ENCODE measurements around the gene UNK. TPM values are rescaled to one million over a fixed set of nuclear protein-coding genes. Genes with fewer than 3 reads are reported as not detected.

The UNK gene
- total and polyA plus RNA-seq, 2 of the 13 experiments (the other 11 are each of a cell fraction or from before 2014, with no cell fraction given): 31.6 to 33.0 TPM

GRCh38 chr17:75845058-75845711 lies 60.6 kb downstream of the UNK start (continued):
- TF ChIP-seq MYNN (CRISPR knock-in tag; IDR thresholded peaks at IDR 0.05; ENCODE audit: low read depth): no peak
- no peak for TF ChIP-seq SOX13 (IDR thresholded peaks at IDR 0.05)
- TF ChIP-seq SOX13 (CRISPR knock-in tag; conservative IDR thresholded peaks at IDR 0.05 in 1 of 2, IDR thresholded peaks at IDR 0.05 in 1 of 2): peak in 1 of 2 experiments; percentile 54; a peak in 1 of 4 replicates
- peak; percentile 46 for TF ChIP-seq ZNF788 (CRISPR knock-in tag; IDR thresholded peaks at IDR 0.05; ENCODE audit: borderline replicate concordance)
- TF ChIP-seq ZMYM4 (CRISPR knock-in tag; IDR thresholded peaks at IDR 0.05): peak; percentile 63; the same call in 1 of the 2 replicates
- no peak for TF ChIP-seq PLSCR1 (CRISPR knock-in tag; IDR thresholded peaks at IDR 0.05; ENCODE audit: borderline replicate concordance)
- peak; percentile 90; the same call in 1 of the 2 replicates for TF ChIP-seq KAT7 (CRISPR knock-in tag; IDR thresholded peaks at IDR 0.05; ENCODE audit: borderline replicate concordance)
- peak; percentile 69; the same call in 1 of the 2 replicates for TF ChIP-seq ZKSCAN5 (CRISPR knock-in tag; IDR thresholded peaks at IDR 0.05)
- no peak for TF ChIP-seq LBX2 (CRISPR knock-in tag; IDR thresholded peaks at IDR 0.05; ENCODE audit: borderline replicate concordance)
- no peak for TF ChIP-seq PAWR (CRISPR knock-in tag; IDR thresholded peaks at IDR 0.05; ENCODE audit: borderline replicate concordance)
- no peak for TF ChIP-seq ZNF720 (CRISPR knock-in tag; IDR thresholded peaks at IDR 0.05)
- no peak for TF ChIP-seq CHCHD3 (CRISPR knock-in tag; IDR thresholded peaks at IDR 0.05)
- TF ChIP-seq ZNF780A (CRISPR knock-in tag; IDR thresholded peaks at IDR 0.05): no peak
- no peak for TF ChIP-seq FUBP1 (CRISPR knock-in tag; IDR thresholded peaks at IDR 0.05; ENCODE audit: borderline replicate concordance)
- no peak for TF ChIP-seq AHR (CRISPR knock-in tag; IDR thresholded peaks at IDR 0.05)
- TF ChIP-seq FOXC1 (CRISPR knock-in tag; IDR thresholded peaks at IDR 0.05; ENCODE audit: borderline replicate concordance): no peak
- TF ChIP-seq ZBTB39 (CRISPR knock-in tag; IDR thresholded peaks at IDR 0.05): no peak
- peak; percentile 88; the same call in 1 of the 2 replicates for TF ChIP-seq MIER3 (CRISPR knock-in tag; IDR thresholded peaks at IDR 0.05; ENCODE audit: borderline replicate concordance)
- TF ChIP-seq ISX (CRISPR knock-in tag; conservative IDR thresholded peaks at IDR 0.05): no peak
- peak; percentile 38; the same call in 1 of the 2 replicates for TF ChIP-seq ZC3H4 (CRISPR knock-in tag; IDR thresholded peaks at IDR 0.05; ENCODE audit: borderline replicate concordance)
- peak; percentile 78; the same call in 1 of the 2 replicates for TF ChIP-seq MTA1 (CRISPR knock-in tag; IDR thresholded peaks at IDR 0.05; ENCODE audit: borderline replicate concordance)
- TF ChIP-seq ZNF225 (CRISPR knock-in tag; IDR thresholded peaks at IDR 0.05): peak; percentile 36; the same call in 1 of the 2 replicates
- TF ChIP-seq THAP8 (CRISPR knock-in tag; IDR thresholded peaks at IDR 0.05; ENCODE audit: borderline replicate concordance): no peak
- no peak; the same call in 1 of the 2 replicates for TF ChIP-seq NFYC (CRISPR knock-in tag; IDR thresholded peaks at IDR 0.05)
- no peak for TF ChIP-seq ZNF468 (CRISPR knock-in tag; IDR thresholded peaks at IDR 0.05)

Measured in HepG2 (cell line).